ENCODE data around the gene CYSLTR1. TPM values are rescaled to one million over a fixed set of nuclear protein-coding genes. Genes with fewer than 3 reads are reported as not detected.

The CYSLTR1 gene
- polyA plus RNA-seq, 1 experiment, result not detected

DNA sequence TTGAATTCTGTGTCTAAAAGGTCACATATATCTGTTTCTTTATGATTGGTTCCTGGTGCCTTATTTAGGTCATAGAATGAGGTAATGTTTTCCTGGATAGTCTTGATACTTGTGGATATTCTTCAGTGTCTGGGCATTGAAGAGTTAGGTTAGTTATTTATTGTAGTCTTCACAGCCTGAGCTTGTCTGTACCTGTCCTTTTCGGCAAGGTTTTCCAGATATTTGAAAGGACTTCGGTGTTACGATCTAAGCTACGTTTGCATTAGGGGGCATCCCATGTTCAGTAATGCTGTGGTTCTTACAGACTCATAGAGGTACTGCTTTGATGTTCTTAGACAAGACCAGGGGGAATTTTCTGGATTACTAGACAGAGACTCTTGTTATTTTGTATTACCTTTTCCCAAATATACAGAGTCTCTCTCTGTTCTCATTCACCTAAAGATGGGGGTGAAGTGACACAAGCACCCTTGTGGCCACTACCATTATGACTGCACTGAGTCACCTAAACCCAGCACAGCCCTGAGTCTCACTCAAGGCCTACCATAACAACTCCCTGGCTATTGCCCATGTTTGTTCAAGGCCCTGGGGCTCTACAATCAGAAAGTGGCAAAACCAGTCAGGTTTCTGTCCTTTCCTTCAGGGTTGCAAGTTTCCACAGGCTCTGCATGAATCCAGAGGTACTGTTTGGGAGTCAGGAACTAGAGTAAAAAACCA, 30.1 kb upstream of the CYSLTR1 start:
- Histone ChIP-seq H3K27ac (ENCODE audit: low read depth, low read length) (no peak overlapping the region), H3K9me3 (ENCODE audit: control insufficient read depth, insufficient read depth, low read length) (no peaks in the 10 kb centered on the region), H3K4me3 (ENCODE audit: low read depth, low read length) (no peak overlapping the region), H3K27me3 (ENCODE audit: control insufficient read depth, insufficient read depth, low read length) (no peaks in the 10 kb centered on the region)
- DNase-seq (ENCODE audit: low read depth, low spot score), result no peak
- ChIA-PET CTCF (no interaction called here), POLR2A (no interaction called here)
- TF ChIP-seq, protein P1, sequence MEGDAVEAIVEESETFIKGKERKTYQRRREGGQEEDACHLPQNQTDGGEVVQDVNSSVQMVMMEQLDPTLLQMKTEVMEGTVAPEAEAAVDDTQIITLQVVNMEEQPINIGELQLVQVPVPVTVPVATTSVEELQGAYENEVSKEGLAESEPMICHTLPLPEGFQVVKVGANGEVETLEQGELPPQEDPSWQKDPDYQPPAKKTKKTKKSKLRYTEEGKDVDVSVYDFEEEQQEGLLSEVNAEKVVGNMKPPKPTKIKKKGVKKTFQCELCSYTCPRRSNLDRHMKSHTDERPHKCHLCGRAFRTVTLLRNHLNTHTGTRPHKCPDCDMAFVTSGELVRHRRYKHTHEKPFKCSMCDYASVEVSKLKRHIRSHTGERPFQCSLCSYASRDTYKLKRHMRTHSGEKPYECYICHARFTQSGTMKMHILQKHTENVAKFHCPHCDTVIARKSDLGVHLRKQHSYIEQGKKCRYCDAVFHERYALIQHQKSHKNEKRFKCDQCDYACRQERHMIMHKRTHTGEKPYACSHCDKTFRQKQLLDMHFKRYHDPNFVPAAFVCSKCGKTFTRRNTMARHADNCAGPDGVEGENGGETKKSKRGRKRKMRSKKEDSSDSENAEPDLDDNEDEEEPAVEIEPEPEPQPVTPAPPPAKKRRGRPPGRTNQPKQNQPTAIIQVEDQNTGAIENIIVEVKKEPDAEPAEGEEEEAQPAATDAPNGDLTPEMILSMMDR (IDR thresholded peaks at IDR 0.05; ENCODE audit: low read depth, low read length), result no peak

DNA sequence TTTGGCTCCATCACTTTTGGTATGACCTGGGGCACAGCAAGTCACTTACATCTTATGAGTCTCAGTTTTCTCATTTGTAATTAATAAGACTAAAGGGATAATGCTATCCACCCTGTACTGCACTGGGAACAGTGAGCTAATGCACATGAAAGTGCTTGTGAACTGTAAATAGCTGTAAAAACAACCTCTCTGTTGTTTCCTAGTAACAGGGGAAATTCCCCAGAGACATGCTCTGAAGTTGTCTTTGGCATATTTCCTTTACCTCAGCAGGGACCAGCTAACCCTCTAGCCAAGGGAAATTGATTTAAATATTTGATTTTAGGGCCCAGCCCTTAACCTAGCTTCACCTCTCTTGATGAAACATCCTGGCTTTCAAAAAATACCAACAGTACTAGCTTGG, 6.1 kb upstream of the CYSLTR1 start:
- ChIA-PET POLR2A (no interaction called here), CTCF (no interaction called here)
- no peak for DNase-seq (ENCODE audit: low read depth, low spot score)
- TF ChIP-seq, protein P1 (IDR thresholded peaks at IDR 0.05; ENCODE audit: low read depth, low read length), result no peak
- Histone ChIP-seq H3K27me3 (ENCODE audit: control insufficient read depth, insufficient read depth, low read length) (no peaks in the 10 kb centered on the region), H3K4me3 (ENCODE audit: low read depth, low read length) (no peak overlapping the region), H3K27ac (ENCODE audit: low read depth, low read length) (no peak overlapping the region), H3K9me3 (ENCODE audit: control insufficient read depth, insufficient read depth, low read length) (no peaks in the 10 kb centered on the region)

DNA sequence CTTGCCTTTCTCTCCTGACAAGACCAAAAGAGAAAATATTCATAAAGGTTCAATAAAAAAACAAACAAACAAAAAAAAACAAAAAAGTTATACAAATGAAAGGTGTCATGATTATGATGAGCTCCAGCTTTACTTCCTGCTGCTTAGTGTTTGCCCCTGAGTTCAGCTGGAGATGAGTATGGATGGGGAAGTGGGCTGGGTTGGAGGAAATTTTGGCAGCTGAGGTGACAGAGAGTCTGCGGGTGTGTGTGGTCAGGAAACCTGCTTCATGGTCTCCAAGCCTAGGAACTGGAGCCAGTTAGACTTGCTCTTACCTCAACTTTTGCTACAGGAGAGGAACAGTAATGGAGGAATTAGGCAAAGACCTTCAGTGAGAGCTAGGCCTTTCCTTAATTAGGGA, 4.3 kb upstream of the CYSLTR1 start:
- CTCF ChIA-PET, result no interaction called here
- Histone ChIP-seq H3K4me3 (ENCODE audit: low read depth, low read length) (no peak overlapping the region), H3K27ac (ENCODE audit: low read depth, low read length) (no peak overlapping the region), H3K9me3 (ENCODE audit: control insufficient read depth, insufficient read depth, low read length) (no peaks in the 10 kb centered on the region), H3K27me3 (ENCODE audit: control insufficient read depth, insufficient read depth, low read length) (no peaks in the 10 kb centered on the region)
- POLR2A ChIA-PET, result no interaction called here
- no peak for DNase-seq (ENCODE audit: low read depth, low spot score)
- TF ChIP-seq, protein P1 (IDR thresholded peaks at IDR 0.05; ENCODE audit: low read depth, low read length), result no peak

DNA sequence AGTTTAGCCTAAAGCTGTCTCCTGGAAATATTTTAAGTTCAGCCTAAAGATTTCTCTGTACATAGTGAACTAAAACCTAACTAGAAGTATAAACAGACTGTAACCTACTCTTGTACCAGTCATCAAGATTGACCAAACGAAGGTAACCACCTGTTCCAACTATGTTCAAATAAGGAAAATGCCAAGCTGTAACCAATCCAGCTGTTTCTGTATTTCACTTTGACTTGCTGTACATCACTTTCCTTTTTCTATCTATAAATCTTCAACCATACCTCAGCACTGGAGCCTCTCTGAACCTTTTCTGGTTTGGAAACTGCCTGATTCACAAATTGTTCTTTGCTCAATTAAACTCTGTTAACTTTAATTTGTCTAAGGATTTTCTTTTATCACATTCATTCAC, 3.1 kb upstream of the CYSLTR1 start:
- CTCF ChIA-PET, result no interaction called here
- no peak overlapping the region for H3K4me3 ChIP-seq (ENCODE audit: low read depth, low read length)
- DNase-seq (ENCODE audit: low read depth, low spot score), result no peak
- TF ChIP-seq, protein P1 (IDR thresholded peaks at IDR 0.05; ENCODE audit: low read depth, low read length), result no peak
- H3K9me3 ChIP-seq (ENCODE audit: control insufficient read depth, insufficient read depth, low read length), result no peaks in the 10 kb centered on the region
- no peak overlapping the region for H3K27ac ChIP-seq (ENCODE audit: low read depth, low read length)
- H3K27me3 ChIP-seq (ENCODE audit: control insufficient read depth, insufficient read depth, low read length), result no peaks in the 10 kb centered on the region
- POLR2A ChIA-PET, result no interaction called here

DNA sequence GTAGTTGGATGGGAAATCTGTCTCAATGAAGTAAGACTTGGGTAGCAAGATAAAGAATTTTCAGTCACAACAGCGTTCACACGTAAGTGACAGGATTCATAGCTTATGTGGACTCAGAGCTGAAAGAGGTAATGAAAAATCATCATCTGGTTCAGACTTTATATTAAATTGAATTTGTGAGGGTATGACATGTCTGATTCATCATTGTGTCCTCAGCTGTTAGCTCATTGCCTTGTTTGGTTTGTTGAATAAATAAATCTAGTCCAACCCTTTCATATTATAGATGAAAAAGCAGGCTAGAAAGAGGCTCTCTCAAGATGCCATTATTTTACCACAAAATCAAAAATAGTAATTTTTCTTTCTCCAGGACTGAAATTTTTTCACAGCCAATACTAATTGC, 2.7 kb upstream of the CYSLTR1 start:
- no peaks in the 10 kb centered on the region for H3K9me3 ChIP-seq (ENCODE audit: control insufficient read depth, insufficient read depth, low read length)
- H3K27me3 ChIP-seq (ENCODE audit: control insufficient read depth, insufficient read depth, low read length), result no peaks in the 10 kb centered on the region
- ChIA-PET POLR2A (no interaction called here), CTCF (no interaction called here)
- no peak for DNase-seq (ENCODE audit: low read depth, low spot score)
- H3K4me3 ChIP-seq (ENCODE audit: low read depth, low read length), result no peak overlapping the region
- TF ChIP-seq, protein P1 (IDR thresholded peaks at IDR 0.05; ENCODE audit: low read depth, low read length), result no peak
- no peak overlapping the region for H3K27ac ChIP-seq (ENCODE audit: low read depth, low read length)

All from AG04450 (cell line).